ENCODE data around the gene CACNA1S. TPM values are rescaled to one million over a fixed set of nuclear protein-coding genes. Genes with fewer than 3 reads are reported as not detected.

CACNA1S gene
- total RNA-seq, 2 donors from 2014 or later, result not detected

DNA sequence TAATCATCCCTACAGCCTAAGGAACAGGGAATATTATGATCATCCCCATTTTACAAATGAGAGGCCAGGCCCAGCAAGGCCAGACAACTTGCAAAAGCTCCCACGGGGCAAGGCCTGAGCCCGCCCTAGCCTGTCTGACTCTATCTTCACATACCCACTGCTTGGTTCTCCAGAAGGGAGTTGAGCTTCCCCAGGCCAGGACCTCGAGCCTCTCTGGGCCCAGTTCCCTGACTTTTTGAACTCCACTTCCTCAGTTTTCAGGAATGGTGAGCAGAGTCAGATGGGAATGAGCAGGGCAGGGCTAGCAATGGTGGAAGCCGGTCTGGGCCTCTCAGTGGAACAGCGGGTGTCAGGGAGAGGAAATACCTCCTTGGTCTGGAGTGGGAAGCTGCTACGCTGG lies 39.3 kb downstream of the CACNA1S start:
- H3K27ac ChIP-seq, result no peak overlapping the region
- no peak overlapping the region for H3K4me3 ChIP-seq
- H3K4me1 ChIP-seq, result no peaks in the 10 kb centered on the region
- no peak for DNase-seq (ENCODE audit: low spot score)
- no peaks in the 10 kb centered on the region for H3K36me3 ChIP-seq
- no peaks in the 10 kb centered on the region for H3K27me3 ChIP-seq
- H3K9me3 ChIP-seq, result no peaks in the 10 kb centered on the region
- TF ChIP-seq, protein P1, sequence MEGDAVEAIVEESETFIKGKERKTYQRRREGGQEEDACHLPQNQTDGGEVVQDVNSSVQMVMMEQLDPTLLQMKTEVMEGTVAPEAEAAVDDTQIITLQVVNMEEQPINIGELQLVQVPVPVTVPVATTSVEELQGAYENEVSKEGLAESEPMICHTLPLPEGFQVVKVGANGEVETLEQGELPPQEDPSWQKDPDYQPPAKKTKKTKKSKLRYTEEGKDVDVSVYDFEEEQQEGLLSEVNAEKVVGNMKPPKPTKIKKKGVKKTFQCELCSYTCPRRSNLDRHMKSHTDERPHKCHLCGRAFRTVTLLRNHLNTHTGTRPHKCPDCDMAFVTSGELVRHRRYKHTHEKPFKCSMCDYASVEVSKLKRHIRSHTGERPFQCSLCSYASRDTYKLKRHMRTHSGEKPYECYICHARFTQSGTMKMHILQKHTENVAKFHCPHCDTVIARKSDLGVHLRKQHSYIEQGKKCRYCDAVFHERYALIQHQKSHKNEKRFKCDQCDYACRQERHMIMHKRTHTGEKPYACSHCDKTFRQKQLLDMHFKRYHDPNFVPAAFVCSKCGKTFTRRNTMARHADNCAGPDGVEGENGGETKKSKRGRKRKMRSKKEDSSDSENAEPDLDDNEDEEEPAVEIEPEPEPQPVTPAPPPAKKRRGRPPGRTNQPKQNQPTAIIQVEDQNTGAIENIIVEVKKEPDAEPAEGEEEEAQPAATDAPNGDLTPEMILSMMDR (IDR thresholded peaks at IDR 0.05), result no peak

DNA sequence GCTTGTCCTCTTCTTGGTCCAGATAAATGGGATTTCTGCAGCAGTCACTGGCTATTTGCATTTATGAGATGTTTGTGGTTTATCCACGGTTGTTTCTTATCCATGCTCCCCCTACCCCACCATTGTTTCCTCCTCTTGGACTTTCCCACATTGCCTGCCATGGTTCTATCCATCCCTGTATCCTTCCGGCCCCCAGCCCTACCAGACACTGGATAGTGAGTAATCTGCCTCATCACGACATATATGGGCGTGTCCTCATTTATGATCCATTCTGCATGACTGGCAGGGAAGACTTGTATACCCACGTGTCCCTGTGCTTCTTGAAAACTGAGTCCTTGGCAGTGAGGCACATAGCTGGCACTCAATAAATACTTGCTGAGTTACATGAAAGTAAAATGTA lies 40.1 kb downstream of the CACNA1S start:
- no peaks in the 10 kb centered on the region for H3K27me3 ChIP-seq
- H3K9me3 ChIP-seq, result no peaks in the 10 kb centered on the region
- TF ChIP-seq, protein P1 (IDR thresholded peaks at IDR 0.05), result no peak
- no peak overlapping the region for H3K27ac ChIP-seq
- DNase-seq (ENCODE audit: low spot score), result no peak
- H3K4me3 ChIP-seq, result no peak overlapping the region
- H3K36me3 ChIP-seq, result no peaks in the 10 kb centered on the region
- no peaks in the 10 kb centered on the region for H3K4me1 ChIP-seq

DNA sequence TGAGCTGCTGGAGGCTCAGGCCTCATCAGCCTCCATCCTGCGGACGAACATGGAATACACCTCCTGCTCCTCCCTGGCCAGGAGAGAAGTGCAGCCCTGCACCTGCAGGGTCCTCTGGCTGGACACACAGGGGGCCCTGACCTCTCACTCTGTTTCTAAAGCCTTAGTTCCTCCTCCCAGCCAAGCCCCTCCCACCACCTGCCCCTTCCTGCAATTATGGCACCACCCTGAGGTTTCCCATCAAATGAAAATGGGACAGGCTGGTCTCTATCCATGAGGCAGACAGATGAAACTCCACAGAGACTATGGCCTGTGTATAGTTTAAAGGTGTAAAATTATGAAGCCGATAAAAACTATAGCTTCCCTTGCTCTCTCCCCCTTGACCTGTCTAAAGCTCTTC lies 42.6 kb downstream of the CACNA1S start:
- H3K9me3 ChIP-seq, result no peaks in the 10 kb centered on the region
- DNase-seq (ENCODE audit: low spot score), result no peak
- no peaks in the 10 kb centered on the region for H3K4me1 ChIP-seq
- H3K4me3 ChIP-seq, result no peak overlapping the region
- H3K36me3 ChIP-seq, result no peaks in the 10 kb centered on the region
- TF ChIP-seq, protein P1 (IDR thresholded peaks at IDR 0.05), result no peak
- no peak overlapping the region for H3K27ac ChIP-seq
- H3K27me3 ChIP-seq, result no peaks in the 10 kb centered on the region

DNA sequence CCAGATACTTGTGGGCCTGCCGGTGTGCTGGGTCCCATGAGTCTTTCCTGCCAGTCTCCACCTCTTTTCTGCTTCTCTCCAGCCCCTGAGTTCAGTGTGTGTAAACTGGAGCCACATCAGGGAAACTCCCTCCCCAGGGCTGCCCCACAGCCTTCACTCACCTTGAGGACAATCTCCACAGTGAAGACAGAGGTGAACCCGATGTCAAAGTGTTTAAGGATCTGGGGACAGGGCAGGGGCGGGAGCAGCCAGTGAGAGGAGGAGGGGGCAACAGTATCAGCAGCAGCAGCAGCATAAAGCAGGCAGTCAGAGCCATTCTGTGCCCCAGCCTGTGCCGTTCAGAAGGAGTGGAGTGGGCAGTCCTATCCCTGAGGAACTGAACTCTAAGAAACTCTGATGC lies 43.2 kb downstream of the CACNA1S start:
- Histone ChIP-seq H3K27me3 (no peaks in the 10 kb centered on the region), H3K4me1 (no peaks in the 10 kb centered on the region), H3K27ac (no peak overlapping the region), H3K9me3 (no peaks in the 10 kb centered on the region), H3K4me3 (no peak overlapping the region), H3K36me3 (no peaks in the 10 kb centered on the region)
- TF ChIP-seq, protein P1 (IDR thresholded peaks at IDR 0.05), result no peak
- no peak for DNase-seq (ENCODE audit: low spot score)

DNA sequence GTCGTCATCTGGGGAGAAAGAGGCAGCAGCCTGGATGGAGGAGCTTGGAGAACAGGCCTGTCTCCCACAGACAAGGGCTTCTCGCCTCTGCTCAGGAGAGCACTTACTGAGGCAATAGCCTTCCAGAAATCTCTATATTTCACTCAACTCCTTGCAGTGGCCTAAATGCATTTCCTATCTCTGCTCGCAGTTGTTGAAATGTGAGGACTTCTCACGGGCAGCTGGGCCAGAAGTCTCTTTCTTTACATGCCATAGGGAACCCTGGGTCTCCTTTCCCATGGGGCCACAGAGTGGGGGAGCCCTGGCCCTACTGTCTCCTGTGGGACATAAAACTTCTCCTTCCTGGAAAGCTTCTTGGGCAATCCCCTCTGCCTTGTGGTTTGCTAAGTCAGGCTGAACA lies 45.2 kb downstream of the CACNA1S start:
- H3K9me3 ChIP-seq, result no peaks in the 10 kb centered on the region
- H3K36me3 ChIP-seq, result no peaks in the 10 kb centered on the region
- H3K27ac ChIP-seq, result no peak overlapping the region
- TF ChIP-seq, protein P1 (IDR thresholded peaks at IDR 0.05), result no peak
- no peaks in the 10 kb centered on the region for H3K27me3 ChIP-seq
- DNase-seq (ENCODE audit: low spot score), result no peak
- no peaks in the 10 kb centered on the region for H3K4me1 ChIP-seq
- no peak overlapping the region for H3K4me3 ChIP-seq

DNA sequence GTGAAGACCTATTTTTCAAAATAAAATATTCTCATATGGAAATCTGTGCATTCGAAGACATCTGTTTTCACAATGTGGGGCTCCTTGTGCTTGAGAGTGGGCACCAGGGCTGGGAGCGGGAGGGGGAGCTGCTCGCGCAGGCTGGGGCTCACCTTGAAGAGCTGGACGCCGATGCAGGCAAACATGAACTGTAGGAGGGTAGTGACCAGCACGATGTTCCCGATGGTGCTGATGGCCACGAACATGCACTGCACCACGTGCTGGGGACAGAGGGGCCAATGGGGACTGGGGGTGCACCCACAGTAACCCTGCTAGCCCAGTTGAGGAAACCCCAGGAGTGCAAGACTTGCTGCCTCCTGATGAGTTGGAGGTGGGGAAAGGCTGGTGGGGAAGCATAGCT lies 46.5 kb downstream of the CACNA1S start:
- Histone ChIP-seq H3K36me3 (no peaks in the 10 kb centered on the region), H3K27me3 (no peaks in the 10 kb centered on the region), H3K4me3 (no peak overlapping the region), H3K4me1 (peaks cover 0 to under 1% of the 10 kb centered on the region in 2 donors), H3K27ac (no peak overlapping the region), H3K9me3 (no peaks in the 10 kb centered on the region)
- TF ChIP-seq, protein P1 (IDR thresholded peaks at IDR 0.05), result no peak
- no peak for DNase-seq (ENCODE audit: low spot score)

Measured in right atrium auricular region (tissue), 2 donors.